H1 (cell line): Measurements from ENCODE around the gene EXOG.

Source experiments
- MAFK ChIP-seq: IDR thresholded peaks from 2 replicates; pipeline ENCODE4 v1.6.1; 2012; ENCODE audit warnings: low read depth, mild to moderate bottlenecking, improper control_type of control experiment, low read length
- RAD21 ChIP-seq, 2 experiments: IDR thresholded peaks in 1 of 2; conservative IDR thresholded peaks in 1 of 2; 2 replicates each; pipeline ENCODE4 v1.6.1; 2011; ENCODE audit warnings: low read depth in 2 of 2, low read length in 2 of 2, improper control_type of control experiment in 1 of 2, inconsistent platforms in 1 of 2, mild to moderate bottlenecking in 1 of 2, moderate library complexity in 1 of 2

- TF ChIP-seq RAD21 (IDR thresholded peaks at IDR 0.05 in 1 of 2, conservative IDR thresholded peaks at IDR 0.05 in 1 of 2; ENCODE audit: low read depth in 2 of 2, low read length in 2 of 2): no peak
- TF ChIP-seq MAFK: no peak
Measured at GRCh38 chr3:38454178-38454883, 41.8 kb upstream of the EXOG start.
